ENCODE measurements around the gene OR4D2.
"Not testable (repeated sequence)": the region's sequence is repeated elsewhere in the genome, so short reads cannot be mapped to it uniquely, and the experiment has no call there.

OR4D2 gene

DNA sequence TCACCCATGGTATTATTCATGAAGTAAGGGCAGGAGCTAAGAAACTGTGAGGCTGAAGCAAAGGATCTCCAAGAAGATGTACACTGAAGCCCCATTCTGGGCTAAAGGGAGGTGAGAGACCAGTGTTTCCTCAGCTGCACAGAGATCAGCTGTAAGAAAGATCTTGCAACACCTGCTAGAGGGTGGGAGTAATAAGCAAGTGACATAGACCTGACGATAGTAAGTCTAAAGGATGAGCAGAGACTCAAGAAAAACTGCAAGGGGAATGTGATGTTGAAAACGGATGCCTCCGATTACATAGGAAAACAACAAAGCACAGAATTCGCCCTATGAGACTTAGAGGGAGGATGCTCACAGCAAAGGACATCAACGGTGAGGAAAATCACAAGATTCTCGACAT, at the start of gene OR4D2:
OR4D2 (plus strand) TSS at position 301 of the 400 bp plus-strand sequence. CDS start 2,674 bp downstream, outside the sequence.
- DNase-seq, result no peak

DNA sequence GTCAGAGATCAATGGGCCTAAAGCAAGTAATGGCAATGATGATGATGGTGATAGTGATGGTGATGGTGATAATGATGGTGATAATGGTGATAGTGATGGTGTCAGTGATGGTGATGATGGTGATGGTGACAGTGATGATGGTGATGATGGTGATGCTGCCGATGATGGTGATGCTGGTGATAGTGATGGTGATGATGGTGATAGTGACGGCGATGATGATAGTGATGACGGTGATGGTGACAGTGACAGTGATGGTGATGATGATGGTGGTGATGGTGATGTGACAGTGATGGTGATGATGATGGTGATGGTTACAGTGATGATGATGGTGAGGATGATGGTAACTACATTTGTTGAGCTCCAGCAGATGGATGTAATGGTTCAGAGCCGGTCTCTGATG, 49.4 kb upstream of the OR4D2 start:
- DNase-seq, result no peak

DNA sequence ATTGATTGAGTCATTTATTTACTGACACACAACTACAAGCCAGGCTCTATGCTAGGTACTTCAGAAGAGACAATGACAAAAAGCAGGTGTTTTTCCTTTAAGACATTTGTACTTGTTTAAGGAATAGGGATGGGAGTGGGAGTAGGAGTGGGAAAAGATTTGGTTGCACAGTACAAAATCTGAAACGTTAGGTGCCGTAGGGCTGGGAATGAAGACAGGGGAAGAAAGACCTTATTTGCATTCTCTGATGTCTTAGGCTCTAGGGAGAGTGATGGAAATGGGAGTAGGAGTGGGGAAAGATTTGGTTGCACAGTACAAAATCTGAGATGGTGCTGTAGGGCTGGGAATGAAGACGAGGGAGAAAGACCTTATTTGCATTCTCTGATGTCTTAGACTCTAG, 47.3 kb upstream of the OR4D2 start:
- no peak for DNase-seq

DNA sequence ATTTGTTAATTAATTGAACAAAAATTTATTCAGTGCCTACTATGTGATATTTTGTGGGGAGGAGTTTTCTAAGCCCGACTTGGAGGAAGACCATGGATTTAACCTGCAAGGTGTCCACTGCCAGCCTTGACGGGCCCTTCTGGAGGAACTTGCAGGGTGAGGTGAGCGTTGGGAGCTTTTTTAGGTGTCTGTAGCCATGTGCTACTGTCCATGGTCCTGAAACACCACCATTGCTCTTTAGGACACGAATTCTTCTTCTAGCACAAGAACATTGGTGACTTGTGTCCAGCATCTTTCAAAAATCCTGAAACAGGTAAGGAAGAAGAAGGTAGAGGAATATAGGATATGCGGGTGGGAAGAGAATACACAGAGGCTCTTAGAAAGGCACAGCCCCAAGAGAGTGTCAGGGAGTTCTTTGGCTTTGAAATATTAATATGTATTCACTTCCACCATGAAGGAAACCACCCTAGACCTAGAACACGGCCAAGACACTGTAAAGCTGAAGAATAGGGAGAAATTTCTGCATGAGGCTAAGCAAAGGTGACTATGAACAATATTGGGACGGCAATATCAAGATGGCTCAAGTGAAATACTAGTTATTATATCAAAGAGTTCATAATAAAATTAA, 46.5 kb upstream of the OR4D2 start:
- DNase-seq, result peak; percentile 48 to 57

DNA sequence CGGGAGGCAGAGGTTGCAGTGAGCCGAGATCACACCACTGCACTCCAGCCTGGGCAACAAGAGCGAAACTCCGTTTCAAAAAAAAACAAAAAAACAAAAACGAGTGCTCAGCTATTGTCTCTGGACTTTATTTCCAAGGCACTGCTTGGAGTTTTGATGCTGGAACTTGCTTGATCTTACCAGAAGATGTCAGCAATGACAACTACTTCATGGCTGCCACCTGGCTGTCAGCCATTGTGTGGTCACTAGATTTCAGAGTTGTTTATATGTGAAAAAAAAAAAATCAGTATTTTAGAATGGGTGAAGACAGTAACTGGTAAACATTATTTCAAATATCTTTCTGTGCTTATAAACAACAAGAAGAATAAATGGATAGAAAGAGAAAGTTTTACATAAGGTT, 44.9 kb upstream of the OR4D2 start:
- DNase-seq, result peak; percentile 43 to 72

DNA sequence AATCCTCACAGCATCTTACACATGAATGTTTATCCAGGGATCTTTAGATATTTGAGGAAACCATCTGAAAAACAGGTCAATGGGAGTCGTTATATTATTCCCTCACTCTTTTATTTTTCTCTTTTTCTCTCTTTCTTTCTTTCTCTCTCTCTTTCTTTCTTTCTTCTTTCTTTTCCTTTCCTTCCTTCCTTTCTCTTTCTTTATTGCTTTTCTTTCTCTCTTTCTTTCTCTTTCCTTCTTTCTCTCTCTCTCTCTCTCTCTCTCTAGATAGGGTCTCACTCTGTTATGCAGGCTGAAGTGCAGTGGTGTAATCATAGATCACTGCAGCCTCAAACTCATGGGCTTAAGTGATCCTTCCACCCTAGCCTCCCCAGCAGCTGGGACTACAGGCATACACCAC, 38.9 kb upstream of the OR4D2 start:
- no peak for DNase-seq

DNA sequence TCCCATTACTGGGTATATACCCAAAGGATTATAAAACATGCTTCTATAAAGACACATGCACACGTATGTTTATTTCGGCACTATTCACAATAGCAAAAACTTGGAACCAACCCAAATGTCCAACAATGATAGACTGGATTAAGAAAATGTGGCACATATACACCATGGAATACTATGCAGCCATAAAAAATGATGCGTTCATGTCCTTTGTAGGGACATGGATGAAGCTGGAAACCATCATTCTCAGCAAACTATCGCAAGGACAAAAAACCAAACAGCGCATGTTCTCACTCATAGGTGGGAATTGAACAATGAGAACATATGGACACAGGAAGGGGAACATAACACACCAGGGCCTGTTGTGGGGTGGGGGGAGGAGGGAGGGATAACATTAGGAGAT, 34.1 kb upstream of the OR4D2 start:
- DNase-seq, result not testable (repeated sequence)

DNA sequence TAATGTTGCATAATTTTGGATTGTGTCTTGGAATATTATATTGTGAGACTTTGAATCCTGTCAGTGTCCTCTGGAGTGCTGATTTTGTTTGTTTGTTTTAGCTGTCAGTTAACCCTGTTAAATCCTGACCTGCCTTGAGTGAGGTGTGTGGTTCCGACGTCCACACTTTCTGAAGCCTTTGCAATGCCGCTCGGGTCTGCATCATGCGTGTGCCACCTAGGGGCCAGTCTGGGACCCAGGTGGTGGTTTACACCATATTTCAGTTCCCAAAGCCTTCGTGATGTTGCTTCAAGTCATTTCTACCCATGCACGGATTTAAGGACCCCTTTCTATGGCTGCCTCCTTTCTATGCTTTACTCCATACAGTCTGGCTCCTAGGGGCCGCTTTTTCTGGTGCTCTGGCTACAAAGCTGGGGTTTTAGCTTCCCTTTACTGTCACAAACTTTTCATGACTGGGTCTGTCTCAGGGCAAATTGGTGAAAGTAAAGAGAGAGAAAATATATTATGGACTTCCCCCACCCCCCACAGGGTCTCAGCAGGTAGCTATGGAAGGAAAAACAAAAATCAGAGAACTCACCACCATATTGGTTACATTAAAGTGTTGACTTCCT, 30.0 kb upstream of the OR4D2 start:
- DNase-seq, result no peak

DNA sequence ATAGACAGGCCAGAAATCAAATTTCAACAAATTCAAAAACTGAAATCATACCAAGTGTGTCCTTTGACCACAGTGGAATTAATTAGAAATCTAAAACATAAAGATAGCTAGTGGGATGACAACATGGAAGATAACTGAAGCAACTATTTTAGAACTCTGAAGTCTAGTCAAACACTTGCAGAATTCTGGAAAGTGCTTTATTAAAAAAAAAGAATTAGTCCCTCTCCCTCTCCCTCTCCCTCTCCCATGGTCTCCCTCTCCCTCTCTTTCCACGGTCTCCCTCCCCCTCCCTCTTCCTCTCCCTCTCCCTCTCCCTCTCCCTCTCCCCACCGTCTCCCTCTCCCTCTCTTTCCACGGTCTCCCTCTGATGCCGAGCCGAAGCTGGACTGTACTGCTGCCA, 25.3 kb upstream of the OR4D2 start:
- no peak for DNase-seq

DNA sequence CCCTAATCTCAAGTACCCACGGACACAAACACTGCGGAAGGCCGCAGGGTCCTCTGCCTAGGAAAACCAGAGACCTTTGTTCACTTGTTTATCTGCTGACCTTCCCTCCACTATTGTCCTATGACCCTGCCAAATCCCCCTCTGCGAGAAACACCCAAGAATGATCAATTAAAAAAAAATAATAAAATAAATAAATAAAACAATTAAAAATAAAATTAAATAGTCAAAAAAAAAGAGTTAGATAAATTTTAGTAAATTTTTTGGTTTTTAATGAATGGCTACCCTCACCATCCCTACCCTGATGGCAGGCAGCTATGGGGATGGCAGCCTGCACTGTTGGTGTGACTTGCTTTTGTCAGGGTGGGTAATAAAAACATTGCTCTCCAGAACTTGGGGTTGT, 23.4 kb upstream of the OR4D2 start:
- not testable (repeated sequence) for DNase-seq

DNA sequence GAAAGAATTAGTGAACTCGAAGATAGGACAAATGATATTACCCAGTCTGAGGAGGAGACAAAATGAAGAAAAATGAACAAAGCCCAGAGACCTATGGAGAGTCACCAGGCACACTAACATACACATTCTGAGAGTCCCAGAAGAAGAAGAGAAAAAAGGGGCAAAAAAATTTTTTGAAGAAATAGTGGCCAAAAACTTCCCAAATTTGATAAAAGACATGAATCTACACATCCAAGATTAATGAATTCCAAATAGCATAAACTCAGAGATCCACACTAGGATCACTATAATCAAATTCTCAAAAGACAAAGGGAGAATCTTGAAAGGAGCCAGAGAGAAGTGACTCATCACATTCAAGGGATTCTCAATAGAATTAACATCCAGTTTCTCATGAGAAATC, 22.0 kb upstream of the OR4D2 start:
- no peak for DNase-seq

DNA sequence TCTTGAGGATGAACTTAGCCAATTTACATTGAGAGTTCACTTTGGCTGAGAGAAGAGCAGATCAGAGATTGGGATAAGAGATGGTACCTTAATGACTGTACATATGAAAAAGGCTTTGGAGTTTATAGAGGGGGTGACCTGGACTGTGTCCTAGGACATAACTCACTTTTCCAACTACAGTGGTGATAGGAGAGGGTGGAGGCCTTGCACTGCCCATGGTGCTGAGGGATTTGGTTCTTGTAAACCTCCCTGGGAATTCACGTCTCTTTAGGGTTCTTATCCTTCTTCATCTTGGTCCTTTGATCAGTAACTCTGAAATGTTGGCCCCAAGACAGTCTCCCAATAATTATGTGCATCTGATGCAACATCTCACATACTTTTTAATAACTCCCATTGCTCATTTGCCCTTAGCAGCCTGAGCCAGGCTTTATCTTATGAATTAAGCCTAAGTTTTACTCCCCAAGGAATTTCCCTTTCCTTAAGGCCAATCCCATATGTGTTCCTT, 18.8 kb upstream of the OR4D2 start, which contains the start of gene OR4D1:
OR4D1 (plus strand) TSS at position 455 of the 505 bp plus-strand sequence. CDS start 6,770 bp downstream, outside the sequence.
- no peak for DNase-seq

DNA sequence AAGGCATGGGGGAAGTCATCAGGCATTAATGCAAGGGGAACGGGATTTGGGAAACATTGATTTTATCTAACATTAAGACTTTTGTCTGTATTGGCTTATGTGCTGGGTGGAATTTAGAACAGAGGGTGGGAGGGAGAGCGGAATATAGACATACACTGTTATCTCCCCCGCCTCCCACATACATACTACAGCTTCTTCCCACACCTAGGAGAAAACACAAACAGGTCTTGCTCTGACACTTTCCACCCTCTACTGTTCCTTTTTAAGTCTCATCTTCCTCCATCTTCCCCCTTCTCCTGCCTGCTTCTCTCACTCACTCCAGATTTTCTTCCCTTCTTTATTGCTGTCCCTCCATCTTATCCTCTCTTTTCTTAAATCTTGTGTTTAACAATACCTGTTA, 18.2 kb upstream of the OR4D2 start:
- no peak for DNase-seq

DNA sequence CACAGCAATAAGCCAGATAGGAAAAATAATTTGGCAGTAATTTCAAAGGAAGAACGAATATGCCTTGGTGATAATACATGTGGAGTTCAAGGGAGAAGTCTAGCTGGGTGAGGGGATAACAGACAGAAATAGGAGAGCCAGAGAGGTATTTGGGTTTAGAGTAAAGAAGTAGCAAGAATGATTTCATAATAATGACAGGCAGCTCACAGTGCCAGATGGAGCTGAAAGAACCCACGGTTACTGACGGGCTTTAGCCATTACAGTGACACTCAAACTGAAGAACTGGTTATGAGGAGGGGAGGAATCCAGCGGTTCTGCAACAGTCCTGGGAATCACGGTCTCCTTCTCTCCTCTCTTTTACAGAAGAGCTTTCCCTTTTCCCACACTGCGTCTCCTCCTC, 16.4 kb upstream of the OR4D2 start:
- DNase-seq, result no peak

DNA sequence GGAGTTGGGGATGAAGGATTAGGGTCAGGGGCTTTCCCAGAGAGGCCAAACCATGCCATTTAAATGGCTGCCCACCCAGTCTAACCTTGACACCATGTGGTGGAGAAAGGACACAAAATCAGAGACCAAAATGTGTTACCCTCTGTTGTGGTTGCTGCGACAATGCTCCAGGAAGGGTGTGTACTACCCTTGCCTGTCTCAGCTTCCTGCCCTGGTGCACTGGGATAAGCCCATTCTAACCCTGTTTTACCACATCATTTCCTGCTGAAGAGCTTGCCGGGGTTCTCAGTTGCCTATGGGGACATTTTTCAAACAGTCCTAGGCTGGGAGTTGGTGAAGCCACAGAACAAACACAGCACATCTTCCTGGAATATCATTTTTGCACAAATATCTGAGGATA, 13.7 kb upstream of the OR4D2 start:
- DNase-seq, result peak; percentile 92 to 93

DNA sequence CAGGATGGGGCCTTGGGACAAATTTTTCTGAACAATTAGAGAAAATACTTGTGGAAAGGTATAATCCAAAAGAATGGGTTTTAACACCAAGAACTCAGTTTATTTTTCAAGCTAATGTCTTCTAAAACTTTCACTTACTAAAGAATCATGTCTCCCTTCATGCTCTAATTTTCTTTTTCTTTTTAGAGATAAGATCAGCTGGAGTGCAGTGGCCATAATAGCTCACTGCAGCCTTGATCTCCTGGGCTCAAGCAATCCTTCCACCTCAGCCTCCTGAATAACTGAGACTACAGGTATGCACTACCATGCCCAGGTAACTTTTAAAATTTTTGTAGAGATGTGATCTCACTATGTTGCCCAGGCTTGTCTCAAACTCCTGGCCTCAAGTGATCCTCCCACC, 13.1 kb upstream of the OR4D2 start:
- DNase-seq, result no peak

DNA sequence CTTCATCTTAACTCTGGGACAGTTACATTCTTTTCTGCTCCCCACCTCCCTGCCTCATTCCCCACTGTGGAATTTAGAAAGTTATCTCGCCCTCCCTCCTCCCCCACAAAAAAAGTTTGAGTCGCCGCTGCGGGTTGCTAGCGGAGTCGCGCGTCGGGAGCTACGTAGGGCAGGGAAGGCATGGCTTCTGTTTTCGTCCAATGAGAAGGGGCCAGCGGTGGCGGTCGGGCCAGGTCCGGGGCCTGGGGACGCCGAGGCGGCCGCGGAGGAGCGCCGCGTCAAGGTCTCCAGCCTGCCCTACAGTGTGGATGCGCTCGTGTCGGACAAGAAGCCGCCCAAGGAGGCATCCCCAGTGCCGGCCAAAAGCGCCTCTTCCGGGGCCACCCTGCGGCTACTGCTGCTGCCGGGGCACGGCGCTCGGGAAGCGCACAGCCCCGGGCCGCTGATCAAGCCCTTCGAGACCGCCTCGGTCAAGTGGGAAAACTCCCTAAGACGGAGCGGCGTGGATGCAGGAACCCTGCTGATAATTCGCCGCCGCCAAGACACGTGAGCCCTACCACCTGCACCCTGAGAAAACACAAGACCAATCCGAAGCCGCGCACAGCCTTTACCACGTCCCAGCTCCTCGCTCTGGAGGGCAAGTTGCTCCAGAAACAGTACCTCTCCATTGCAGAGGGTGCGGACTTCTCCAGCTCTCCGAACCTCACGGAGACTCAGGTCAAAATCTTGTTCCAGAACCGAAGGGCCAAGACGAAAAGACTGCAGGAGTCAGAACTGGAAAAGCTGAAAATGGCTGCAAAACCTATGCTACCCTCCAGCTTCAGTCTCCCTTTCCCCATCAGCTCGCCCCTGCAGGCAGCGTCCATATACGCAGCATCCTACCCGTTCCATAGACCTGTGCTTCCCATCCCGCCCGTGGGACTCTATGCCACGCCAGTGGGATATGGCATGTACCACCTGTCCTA, 9.7 kb upstream of the OR4D2 start:
- DNase-seq, result no peak

DNA sequence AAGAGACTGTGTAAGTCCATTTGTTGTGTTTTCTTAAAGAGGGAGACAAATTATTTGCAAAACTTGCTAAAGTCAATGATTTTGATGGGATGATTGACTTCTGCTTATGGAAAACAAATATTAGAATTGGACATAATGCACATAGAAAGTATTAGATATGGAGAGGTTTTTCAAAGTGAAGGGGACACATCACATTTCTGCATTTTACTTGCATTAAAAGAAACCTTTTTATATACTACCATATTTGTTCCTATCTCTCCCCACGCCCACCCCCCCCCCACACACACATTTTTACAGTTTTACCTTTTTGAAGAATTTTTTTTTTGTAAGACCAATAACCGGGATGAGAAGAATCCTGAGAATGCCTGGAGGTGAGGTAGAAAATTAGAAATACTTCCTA, 8.6 kb upstream of the OR4D2 start:
- DNase-seq, result no peak

DNA sequence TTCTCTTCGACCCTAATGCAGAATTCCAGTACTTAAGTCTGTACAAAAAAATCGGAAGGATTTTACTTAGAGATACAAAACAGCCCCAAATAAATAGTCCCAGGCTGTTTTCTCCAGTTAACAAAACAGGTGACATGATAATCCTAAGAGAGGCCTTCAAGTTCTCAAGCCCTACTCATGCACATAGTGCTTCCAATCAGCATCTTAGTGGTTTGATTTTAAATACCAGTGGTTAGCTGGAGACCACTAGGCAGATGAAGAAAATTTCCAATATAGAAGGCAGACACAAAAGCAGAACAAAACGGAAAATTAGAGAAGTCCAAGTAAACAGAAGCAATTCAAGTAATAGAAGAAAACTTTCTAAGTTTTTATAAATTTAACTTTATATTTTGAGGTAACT, 5.2 kb upstream of the OR4D2 start:
- peak; percentile 13 to 32 for DNase-seq

DNA sequence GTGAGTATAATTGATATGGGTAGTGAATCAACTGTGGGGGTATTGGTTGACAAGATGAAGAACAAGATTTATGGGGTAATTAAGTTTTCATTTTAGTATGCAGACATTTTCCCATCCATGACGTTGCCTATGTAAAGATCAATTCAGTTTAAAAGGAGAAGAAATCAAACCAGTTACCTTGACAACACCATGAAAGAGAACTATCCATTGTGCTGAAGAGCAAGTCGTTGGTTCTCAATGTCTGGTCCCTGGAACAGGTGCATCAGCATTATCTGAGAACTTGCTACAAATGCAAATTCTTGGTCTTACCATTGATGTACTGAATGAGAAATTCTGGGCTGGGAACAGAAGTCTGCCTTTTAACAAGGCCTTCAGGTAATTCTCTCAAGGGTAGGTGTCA, 801 bp upstream of the OR4D2 start:
- DNase-seq, result peak in 1 of 2 experiments; percentile 22

DNA sequence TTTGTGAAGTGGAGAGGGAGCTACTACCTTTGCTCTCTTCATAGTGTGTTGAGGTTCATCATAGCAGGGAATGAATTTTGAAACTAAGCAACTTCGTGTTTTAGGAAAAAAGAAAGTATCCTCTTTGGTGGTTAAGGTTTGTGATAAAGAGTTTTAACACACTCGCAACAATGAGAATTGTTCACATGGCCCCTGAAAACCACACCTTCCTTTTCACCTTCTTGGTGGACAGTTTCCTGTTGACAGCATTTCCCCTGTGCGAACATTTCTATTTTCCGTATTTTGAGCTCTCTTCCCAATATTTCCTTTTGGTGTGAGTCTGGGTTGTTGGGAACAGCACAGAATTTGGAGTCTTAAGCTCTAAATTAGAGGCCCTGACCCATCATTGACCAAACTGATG, 3.8 kb downstream of the OR4D2 start:
- no peak for DNase-seq

DNA sequence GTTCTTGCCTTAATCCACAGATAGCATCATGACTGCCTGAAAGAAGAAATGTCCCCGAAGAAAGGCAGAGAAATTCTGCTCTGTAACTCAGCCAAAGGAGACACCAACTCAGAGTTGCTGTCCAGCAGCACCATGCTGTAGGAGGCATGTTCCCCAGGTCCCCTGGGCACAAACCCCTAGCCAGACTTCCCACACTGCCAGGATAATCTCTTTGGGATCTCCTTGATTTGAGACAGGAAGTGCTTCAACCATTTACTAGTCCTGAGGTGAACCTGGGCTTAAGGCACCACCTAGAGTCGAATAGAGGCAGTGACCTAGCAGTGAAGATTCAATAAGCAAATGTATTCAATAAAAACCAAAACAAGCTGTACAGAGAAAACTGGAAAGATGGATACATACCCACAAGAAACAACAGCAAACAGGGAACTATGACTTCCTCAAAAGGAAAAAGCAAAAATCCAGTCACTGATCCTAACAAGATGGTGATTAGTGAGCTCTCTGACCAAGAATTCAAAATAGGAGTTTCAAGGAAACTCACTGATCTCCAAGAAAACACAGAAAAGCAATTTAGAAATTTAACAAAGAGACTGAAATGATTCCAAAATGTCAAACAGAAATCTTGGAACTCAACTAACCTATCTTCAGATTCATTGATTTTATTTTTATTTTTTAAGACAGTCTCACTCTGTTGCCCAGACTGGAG, 5.7 kb downstream of the OR4D2 start:
- peak; percentile 37 to 66 for DNase-seq

DNA sequence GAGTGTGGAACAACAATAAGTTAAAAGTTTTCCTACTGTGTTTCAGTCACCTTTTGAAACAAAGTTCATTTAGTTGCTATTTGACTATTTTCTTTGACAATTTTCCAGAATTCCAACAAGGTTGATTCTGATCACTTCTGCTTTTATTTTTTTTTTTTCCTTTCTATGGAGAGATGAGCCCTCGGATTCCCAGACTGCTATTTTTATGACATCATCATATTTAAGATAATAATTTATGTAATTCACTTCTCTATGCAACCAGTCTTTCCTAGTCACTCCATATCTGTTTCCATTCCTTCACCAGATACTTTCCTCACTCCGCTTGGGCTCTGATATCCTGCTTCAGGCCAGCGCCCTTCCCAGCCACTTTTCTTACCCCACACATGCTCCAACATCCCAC, 8.1 kb downstream of the OR4D2 start:
- no peak for DNase-seq

Data from Kasumi-1 (cell line).